Neutrophil (primary cell): Measurements from ENCODE around the gene SELENOI.

Experiments used
- H3K27ac ChIP-seq: fragments of 200-600 bp; sonication (generic); 2 replicates; pipeline ENCODE4 v1.5.1; 2016; ENCODE audit warnings: mild to moderate bottlenecking, moderate library complexity
- H3K27me3 ChIP-seq: fragments of 200-600 bp; sonication (generic); 2 replicates; pipeline ENCODE4 v1.6.0; 2016; ENCODE audit warnings: mild to moderate bottlenecking
- H3K36me3 ChIP-seq: fragments of 200-600 bp; sonication (generic); 2 replicates; pipeline ENCODE4 v1.5.1; 2017
- H3K4me1 ChIP-seq, 2 experiments: fragments of 200-600 bp in 1 of 2; sonication (generic) in 1 of 2; 1 replicate in 1 of 2; 2 replicates in 1 of 2; pipeline versions ENCODE4 v1.5.1 to v1.6.1; 2013 to 2016; ENCODE audit warnings: low read depth in 1 of 2, low read length in 1 of 2, mild to moderate bottlenecking in 1 of 2, moderate library complexity in 1 of 2; ENCODE audit not compliant: control insufficient read depth in 1 of 2, insufficient read depth in 1 of 2
- H3K4me3 ChIP-seq, 2 experiments: fragments of 200-600 bp in 1 of 2; sonication (generic) in 1 of 2; 1 replicate in 1 of 2; 2 replicates in 1 of 2; pipeline ENCODE4 v1.5.1; 2013 to 2016; ENCODE audit warnings: low read depth in 1 of 2, low read length in 1 of 2, mild to moderate bottlenecking in 1 of 2, moderate library complexity in 1 of 2
- H3K9me3 ChIP-seq: fragments of 200-600 bp; sonication (generic); 2 replicates; pipeline ENCODE4 v1.5.1; 2016
- CTCF ChIP-seq: fragments of 200-600 bp; sonication (generic); IDR thresholded peaks from 2 replicates; pipeline ENCODE4 v1.5.1; 2016; ENCODE audit warnings: antibody characterized with exemption

SELENOI gene

GRCh38 chr2:26429779-26430578, 84.0 kb downstream of the SELENOI start:
- peaks cover 0 to 8% of the 10 kb centered on the region in 2 experiments for H3K4me1 ChIP-seq
- no peaks in the 10 kb centered on the region for H3K27me3 ChIP-seq
- TF ChIP-seq CTCF, result no peak
- H3K27ac ChIP-seq, result no peak overlapping the region
- no peaks in the 10 kb centered on the region for H3K36me3 ChIP-seq
- no peaks in the 10 kb centered on the region for H3K9me3 ChIP-seq
- H3K4me3 ChIP-seq, result no peak overlapping the region

- no peaks in the 10 kb centered on the region for H3K36me3 ChIP-seq
- no peak for TF ChIP-seq CTCF
- no peak overlapping the region for H3K27ac ChIP-seq
- peaks cover 0 to 8% of the 10 kb centered on the region in 2 experiments for H3K4me1 ChIP-seq
- H3K9me3 ChIP-seq, result no peaks in the 10 kb centered on the region
- H3K27me3 ChIP-seq, result no peaks in the 10 kb centered on the region
- no peak overlapping the region for H3K4me3 ChIP-seq
These were observed 84.9 kb downstream of the SELENOI start for GRCh38 chr2:26430826-26431225.

- Histone ChIP-seq H3K36me3 (no peaks in the 10 kb centered on the region), H3K27me3 (no peaks in the 10 kb centered on the region), H3K9me3 (no peaks in the 10 kb centered on the region), H3K4me1 (peaks cover 0 to 8% of the 10 kb centered on the region in 2 experiments), H3K27ac (no peak overlapping the region), H3K4me3 (no peak overlapping the region)
- TF ChIP-seq CTCF, result no peak
These were observed 86.4 kb downstream of the SELENOI start for GRCh38 chr2:26432363-26432762.

- H3K36me3 ChIP-seq, result no peaks in the 10 kb centered on the region
- H3K27ac ChIP-seq, result no peak overlapping the region
- no peaks in the 10 kb centered on the region for H3K9me3 ChIP-seq
- H3K27me3 ChIP-seq, result no peaks in the 10 kb centered on the region
- H3K4me3 ChIP-seq, result no peak overlapping the region
- TF ChIP-seq CTCF, result no peak
- H3K4me1 ChIP-seq, result peaks cover 0 to 8% of the 10 kb centered on the region in 2 experiments
These were observed 86.9 kb downstream of the SELENOI start for GRCh38 chr2:26432859-26433258.

GRCh38 chr2:26435106-26435505, 89.2 kb downstream of the SELENOI start:
- Histone ChIP-seq H3K9me3 (no peaks in the 10 kb centered on the region), H3K4me3 (no peak overlapping the region), H3K4me1 (peaks cover 10 to 16% of the 10 kb centered on the region in 2 experiments), H3K27me3 (no peaks in the 10 kb centered on the region), H3K27ac (no peak overlapping the region), H3K36me3 (no peaks in the 10 kb centered on the region)
- TF ChIP-seq CTCF, result no peak
